ENCODE data around the gene SCIMP. TPM values are rescaled to one million over a fixed set of nuclear protein-coding genes. Genes with fewer than 3 reads are reported as not detected.
"Not testable (repeated sequence)": the region's sequence is repeated elsewhere in the genome, so short reads cannot be mapped to it uniquely, and the experiment has no call there.

The SCIMP gene
- total RNA-seq, 1 experiment from 2014 or later = not detected

- Mint-ChIP-seq H3K27me3 (ENCODE audit: insufficient read depth, unreplicated experiment) (no peaks in the 10 kb centered on the region), H3K4me3 (ENCODE audit: unreplicated experiment) (no peak overlapping the region), H3K4me1 (ENCODE audit: insufficient read depth, unreplicated experiment) (no peaks in the 10 kb centered on the region), H3K36me3 (ENCODE audit: insufficient read depth, unreplicated experiment) (no peaks in the 10 kb centered on the region), H3K9me3 (ENCODE audit: unreplicated experiment) (no peaks in the 10 kb centered on the region), H3K27ac (ENCODE audit: low read depth, unreplicated experiment) (no peak overlapping the region)
- ChIA-PET CTCF (interaction anchor here (0.6 kb wide), 2 partner anchors 14 to 130 kb away, joined by 3 read pairs; no protein-coding TSS in a partner anchor), POLR2A (no interaction called here)
- DNase-seq (ENCODE audit: unreplicated experiment) = no peak
- intact Hi-C loops (cut with micrococcal nuclease) = no loop called here
- BruUV-seq (replicated peaks) = no TSS peak
- no peak for TF ChIP-seq CTCF (IDR thresholded peaks at IDR 0.05; ENCODE audit: unreplicated experiment)
These were observed 8.8 kb downstream of the SCIMP start for GRCh38 chr17:5225668-5226457.

GRCh38 chr17:5221912-5222311 lies 12.7 kb downstream of the SCIMP start:
- H3K4me1 Mint-ChIP-seq (ENCODE audit: insufficient read depth, unreplicated experiment); BruUV-seq (replicated peaks); intact Hi-C loops (cut with micrococcal nuclease); DNase-seq (ENCODE audit: unreplicated experiment); H3K36me3 Mint-ChIP-seq (ENCODE audit: insufficient read depth, unreplicated experiment); H3K27me3 Mint-ChIP-seq (ENCODE audit: insufficient read depth, unreplicated experiment); CTCF ChIA-PET; H3K9me3 Mint-ChIP-seq (ENCODE audit: unreplicated experiment); H3K4me3 Mint-ChIP-seq (ENCODE audit: unreplicated experiment); H3K27ac Mint-ChIP-seq (ENCODE audit: low read depth, unreplicated experiment): not testable (repeated sequence)
- POLR2A ChIA-PET = interaction anchor here (0.7 kb wide), 1 partner anchor 9 kb away, joined by 3 read pairs; no protein-coding TSS in a partner anchor

- DNase-seq (ENCODE audit: unreplicated experiment) = no peak
- no peak for TF ChIP-seq CTCF (IDR thresholded peaks at IDR 0.05; ENCODE audit: unreplicated experiment)
- POLR2A ChIA-PET = no interaction called here
- CTCF ChIA-PET = no interaction called here
- intact Hi-C loops (cut with micrococcal nuclease) = no loop called here
- BruUV-seq (replicated peaks) = no TSS peak
- no peak overlapping the region for H3K27ac Mint-ChIP-seq (ENCODE audit: low read depth, unreplicated experiment)
- H3K4me3 Mint-ChIP-seq (ENCODE audit: unreplicated experiment) = no peak overlapping the region
- no peaks in the 10 kb centered on the region for H3K4me1 Mint-ChIP-seq (ENCODE audit: insufficient read depth, unreplicated experiment)
- no peaks in the 10 kb centered on the region for H3K36me3 Mint-ChIP-seq (ENCODE audit: insufficient read depth, unreplicated experiment)
- H3K27me3 Mint-ChIP-seq (ENCODE audit: insufficient read depth, unreplicated experiment) = no peaks in the 10 kb centered on the region
- no peaks in the 10 kb centered on the region for H3K9me3 Mint-ChIP-seq (ENCODE audit: unreplicated experiment)
These were observed 14.6 kb downstream of the SCIMP start for GRCh38 chr17:5220074-5220473.

DNA sequence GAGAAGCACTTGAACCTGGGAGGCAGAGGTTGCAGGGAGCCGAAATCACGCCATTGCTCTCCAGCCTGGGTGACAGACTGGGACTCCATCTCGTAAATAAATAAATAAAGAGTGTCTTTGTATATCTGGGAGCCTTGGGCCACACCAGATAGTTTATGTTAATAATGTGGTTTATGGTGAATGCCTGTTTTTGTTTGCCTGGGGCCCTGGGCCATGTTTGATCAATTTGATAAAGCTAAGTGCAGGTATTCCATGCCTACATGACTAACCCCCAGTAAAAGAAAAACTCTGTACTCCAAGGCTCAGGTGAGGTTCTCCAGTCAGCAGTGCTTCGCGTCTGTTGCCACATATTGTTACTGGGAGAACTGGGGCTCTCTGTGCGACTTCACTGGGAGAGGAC lies 15.1 kb downstream of the SCIMP start:
- no peaks in the 10 kb centered on the region for H3K9me3 Mint-ChIP-seq (ENCODE audit: unreplicated experiment)
- no TSS peak for BruUV-seq (replicated peaks)
- CTCF ChIA-PET = no interaction called here

DNA sequence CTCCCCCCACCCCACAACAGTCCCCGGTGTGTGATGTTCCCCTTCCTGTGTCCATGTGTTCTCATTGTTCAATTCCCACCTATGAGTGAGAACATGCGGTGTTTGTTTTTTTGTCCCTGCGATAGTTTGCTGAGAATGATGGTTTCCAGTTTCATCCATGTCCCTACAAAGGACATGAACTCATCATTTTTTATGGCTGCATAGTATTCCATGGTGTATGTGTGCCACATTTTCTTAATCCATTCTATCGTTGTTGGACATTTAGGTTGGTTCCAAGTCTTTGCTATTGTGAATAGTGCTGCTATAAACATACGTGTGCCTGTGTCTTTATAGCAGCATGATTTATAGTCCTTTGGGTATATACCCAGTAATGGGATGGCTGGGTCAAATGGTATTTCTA lies 17.1 kb downstream of the SCIMP start:
- H3K27me3 Mint-ChIP-seq (ENCODE audit: insufficient read depth, unreplicated experiment); H3K9me3 Mint-ChIP-seq (ENCODE audit: unreplicated experiment); DNase-seq (ENCODE audit: unreplicated experiment); H3K36me3 Mint-ChIP-seq (ENCODE audit: insufficient read depth, unreplicated experiment); BruUV-seq (replicated peaks); intact Hi-C loops (cut with micrococcal nuclease); H3K27ac Mint-ChIP-seq (ENCODE audit: low read depth, unreplicated experiment); H3K4me3 Mint-ChIP-seq (ENCODE audit: unreplicated experiment); POLR2A ChIA-PET; H3K4me1 Mint-ChIP-seq (ENCODE audit: insufficient read depth, unreplicated experiment): not testable (repeated sequence)
- CTCF ChIA-PET = interaction anchor here (0.8 kb wide), 1 partner anchor 31 kb away, joined by 3 read pairs; no protein-coding TSS in a partner anchor

More for the DNA sequence above, 15.1 kb downstream of the SCIMP start:
- POLR2A ChIA-PET = no interaction called here
- H3K36me3 Mint-ChIP-seq (ENCODE audit: insufficient read depth, unreplicated experiment) = no peaks in the 10 kb centered on the region
- no peak for TF ChIP-seq CTCF (IDR thresholded peaks at IDR 0.05; ENCODE audit: unreplicated experiment)
- no peaks in the 10 kb centered on the region for H3K27me3 Mint-ChIP-seq (ENCODE audit: insufficient read depth, unreplicated experiment)
- no peak overlapping the region for H3K4me3 Mint-ChIP-seq (ENCODE audit: unreplicated experiment)
- intact Hi-C loops (cut with micrococcal nuclease) = no loop called here
- no peaks in the 10 kb centered on the region for H3K4me1 Mint-ChIP-seq (ENCODE audit: insufficient read depth, unreplicated experiment)
- no peak overlapping the region for H3K27ac Mint-ChIP-seq (ENCODE audit: low read depth, unreplicated experiment)
- DNase-seq (ENCODE audit: unreplicated experiment) = no peak
